ENCODE results near the gene CAVIN2.

Gene CAVIN2

DNA sequence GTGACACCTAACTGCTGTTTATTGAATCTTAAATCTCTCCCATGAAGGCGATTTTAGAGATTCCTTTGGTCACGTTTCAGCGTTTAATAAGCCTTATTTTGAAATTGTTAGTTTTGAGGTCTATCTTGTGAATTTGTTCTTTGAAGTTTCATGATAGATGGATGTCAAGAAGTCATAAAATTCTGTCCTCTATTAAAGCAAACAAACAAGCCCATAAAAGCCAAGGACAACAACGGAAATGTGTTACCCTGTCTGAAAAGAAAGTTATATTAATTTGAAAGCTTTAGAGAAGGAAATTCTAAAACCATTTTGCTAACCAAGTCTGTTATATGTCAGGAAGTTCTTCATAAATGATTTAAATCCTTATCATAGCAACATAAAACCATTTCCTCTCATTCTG is 7.0 kb upstream of the CAVIN2 start:
- DNase-seq (ENCODE audit: low read depth): no peak

DNA sequence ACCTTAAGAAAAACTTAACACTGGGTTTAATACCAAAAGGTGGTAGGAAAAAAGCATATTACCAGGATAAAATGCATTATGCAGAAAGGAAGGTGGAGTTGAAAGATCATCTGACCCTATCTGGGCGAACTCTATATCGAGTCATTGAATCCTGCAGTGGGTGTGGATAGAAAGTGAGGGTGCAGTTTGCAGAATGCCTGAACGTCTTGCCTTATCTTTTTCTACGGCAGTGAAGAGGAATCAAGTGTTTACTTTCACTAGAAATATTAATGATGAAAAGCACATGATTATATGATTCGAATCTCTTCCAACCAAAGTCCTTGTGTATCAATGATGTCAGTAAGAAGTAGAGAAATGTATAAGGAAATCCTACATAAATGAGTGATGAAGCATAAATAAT is 4.3 kb upstream of the CAVIN2 start:
- no peak overlapping the region for H3K4me3 ChIP-seq (ENCODE audit: control insufficient read depth, low read depth, low read length)
- TF ChIP-seq, protein P1, sequence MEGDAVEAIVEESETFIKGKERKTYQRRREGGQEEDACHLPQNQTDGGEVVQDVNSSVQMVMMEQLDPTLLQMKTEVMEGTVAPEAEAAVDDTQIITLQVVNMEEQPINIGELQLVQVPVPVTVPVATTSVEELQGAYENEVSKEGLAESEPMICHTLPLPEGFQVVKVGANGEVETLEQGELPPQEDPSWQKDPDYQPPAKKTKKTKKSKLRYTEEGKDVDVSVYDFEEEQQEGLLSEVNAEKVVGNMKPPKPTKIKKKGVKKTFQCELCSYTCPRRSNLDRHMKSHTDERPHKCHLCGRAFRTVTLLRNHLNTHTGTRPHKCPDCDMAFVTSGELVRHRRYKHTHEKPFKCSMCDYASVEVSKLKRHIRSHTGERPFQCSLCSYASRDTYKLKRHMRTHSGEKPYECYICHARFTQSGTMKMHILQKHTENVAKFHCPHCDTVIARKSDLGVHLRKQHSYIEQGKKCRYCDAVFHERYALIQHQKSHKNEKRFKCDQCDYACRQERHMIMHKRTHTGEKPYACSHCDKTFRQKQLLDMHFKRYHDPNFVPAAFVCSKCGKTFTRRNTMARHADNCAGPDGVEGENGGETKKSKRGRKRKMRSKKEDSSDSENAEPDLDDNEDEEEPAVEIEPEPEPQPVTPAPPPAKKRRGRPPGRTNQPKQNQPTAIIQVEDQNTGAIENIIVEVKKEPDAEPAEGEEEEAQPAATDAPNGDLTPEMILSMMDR (IDR thresholded peaks at IDR 0.05; ENCODE audit: control insufficient read depth, insufficient read depth, low read depth, low read length, missing control alignments): no peak
- no peak for DNase-seq (ENCODE audit: low read depth)

More for the DNA sequence above, 7.0 kb upstream of the CAVIN2 start:
- TF ChIP-seq, protein P1 (IDR thresholded peaks at IDR 0.05; ENCODE audit: control insufficient read depth, insufficient read depth, low read depth, low read length, missing control alignments): no peak
- H3K4me3 ChIP-seq (ENCODE audit: control insufficient read depth, low read depth, low read length): no peak overlapping the region

DNA sequence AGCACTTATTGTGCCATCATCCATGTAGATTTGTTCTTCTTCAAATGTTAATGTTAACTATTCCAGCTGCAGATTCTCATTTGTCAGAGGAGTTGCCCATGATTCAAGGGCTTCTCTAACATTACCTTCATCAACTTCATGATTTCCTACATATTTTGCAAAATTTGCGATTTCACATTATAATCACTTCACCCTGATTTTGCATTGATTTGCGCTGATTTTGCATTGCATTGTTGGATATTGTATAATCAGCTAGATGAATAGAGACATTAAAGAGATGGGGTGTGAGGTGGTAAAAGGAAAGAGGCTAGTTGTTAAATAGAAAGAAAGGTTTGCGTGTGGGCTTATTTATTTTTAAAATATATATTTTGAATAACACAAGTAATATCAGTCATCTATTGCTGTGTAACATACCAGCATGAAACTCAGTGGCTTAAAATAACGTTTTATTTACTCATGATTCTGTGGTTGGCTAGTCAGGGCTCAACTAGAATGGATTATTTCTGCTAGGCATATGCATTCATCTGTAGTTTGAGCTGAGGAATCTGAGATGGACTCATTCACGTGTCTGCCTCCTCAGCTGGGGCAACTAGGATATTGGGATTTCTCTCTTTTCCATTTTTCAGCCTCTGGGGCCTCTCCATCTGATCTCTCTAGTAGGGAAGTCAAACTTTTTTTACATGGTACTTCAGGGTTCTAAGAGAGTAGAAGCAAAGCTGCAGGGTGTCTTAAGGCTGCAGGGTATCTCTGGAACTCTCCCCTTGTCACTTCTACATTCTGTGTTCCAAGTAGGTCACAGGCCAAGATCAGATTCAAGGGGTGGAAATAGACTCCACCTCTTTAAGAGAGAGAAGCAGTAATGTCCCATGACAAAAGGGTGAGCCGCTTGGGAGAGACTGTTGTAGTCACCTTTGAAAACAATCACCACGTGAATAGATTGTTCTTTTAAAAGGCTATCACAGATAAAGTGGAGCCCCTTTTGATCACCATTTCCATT is 2.2 kb upstream of the CAVIN2 start:
- TF ChIP-seq, protein P1 (IDR thresholded peaks at IDR 0.05; ENCODE audit: control insufficient read depth, insufficient read depth, low read depth, low read length, missing control alignments): no peak
- DNase-seq (ENCODE audit: low read depth): no peak
- no peak overlapping the region for H3K4me3 ChIP-seq (ENCODE audit: control insufficient read depth, low read depth, low read length)

DNA sequence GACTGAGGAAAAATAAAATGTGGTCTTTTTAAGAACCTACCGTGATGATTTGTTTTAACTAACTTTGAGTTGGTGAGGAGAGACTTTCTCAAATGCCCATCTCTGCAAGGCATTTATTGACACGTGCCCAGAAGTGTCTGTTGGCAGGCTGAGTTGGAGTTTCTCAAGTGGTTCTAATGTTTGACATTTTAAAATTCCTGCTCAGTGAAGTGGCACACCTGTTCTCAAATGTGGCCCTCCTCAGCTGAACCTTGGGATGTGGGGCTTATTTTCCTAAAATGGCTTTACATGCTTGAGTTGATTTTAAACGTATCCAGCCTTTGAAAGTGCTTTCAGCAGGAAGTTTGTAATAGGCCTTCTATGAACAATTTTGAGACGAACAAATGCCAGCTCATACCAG is 876 bp upstream of the CAVIN2 start:
- no peak for DNase-seq (ENCODE audit: low read depth)
- TF ChIP-seq, protein P1 (IDR thresholded peaks at IDR 0.05; ENCODE audit: control insufficient read depth, insufficient read depth, low read depth, low read length, missing control alignments): no peak
- H3K4me3 ChIP-seq (ENCODE audit: control insufficient read depth, low read depth, low read length): no peak overlapping the region

DNA sequence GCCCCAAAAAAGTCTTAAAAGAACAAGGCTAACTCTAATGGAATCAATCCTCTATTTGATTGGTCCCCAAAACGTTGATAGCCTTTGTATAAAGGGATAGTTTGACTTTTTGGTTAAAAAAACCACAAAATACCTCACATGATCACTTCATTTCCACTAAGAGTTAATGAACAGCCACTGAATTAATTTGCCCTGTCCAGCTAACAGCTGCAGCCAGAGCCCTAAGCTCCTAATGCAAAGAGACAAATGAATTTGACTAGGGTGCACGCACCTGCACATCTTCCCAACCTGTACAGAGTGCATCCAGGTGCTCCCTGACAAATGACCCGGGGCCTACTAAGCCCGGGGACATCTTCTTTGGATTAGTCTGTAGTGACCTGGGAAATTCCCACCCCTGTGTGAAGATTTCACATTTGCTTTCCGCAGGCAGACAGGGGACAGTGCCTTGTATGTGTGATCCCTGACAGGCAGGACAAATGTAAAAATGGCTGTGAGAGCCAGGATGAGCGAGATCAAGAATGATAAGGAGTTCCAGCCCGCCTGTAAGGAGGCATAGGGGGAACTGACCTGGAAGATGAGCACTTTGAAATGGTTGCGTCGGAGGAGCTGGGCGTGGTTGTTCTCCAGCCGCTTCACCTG is 893 bp downstream of the CAVIN2 start:
- no peak overlapping the region; the same call in 1 of the 2 replicates for H3K4me3 ChIP-seq (ENCODE audit: control insufficient read depth, low read depth, low read length)

DNA sequence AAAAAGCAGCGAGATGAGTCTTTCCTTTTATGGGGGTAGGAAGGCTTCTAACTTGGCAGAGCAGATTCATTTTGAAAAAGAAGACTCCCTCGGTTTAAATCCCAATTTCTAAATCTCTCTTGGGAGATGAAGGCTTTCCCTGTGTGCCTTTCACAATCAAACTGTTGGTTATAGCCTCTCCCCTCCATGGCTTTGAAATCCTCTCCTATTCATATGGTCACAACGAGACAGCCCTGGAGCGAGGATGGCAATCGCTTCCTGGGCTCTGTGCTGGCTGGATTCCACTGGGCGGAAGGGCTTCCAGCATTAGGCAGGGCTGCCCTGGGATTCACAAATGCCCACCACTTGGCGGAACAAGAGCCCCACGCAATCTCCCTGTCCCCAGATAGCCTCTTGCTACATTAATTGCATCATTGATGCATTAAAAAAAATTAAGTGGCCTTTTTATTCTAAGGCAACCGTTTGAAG is 1.6 kb downstream of the CAVIN2 start:
- DNase-seq (ENCODE audit: low read depth): no peak
- TF ChIP-seq, protein P1 (IDR thresholded peaks at IDR 0.05; ENCODE audit: control insufficient read depth, insufficient read depth, low read depth, low read length, missing control alignments): no peak
- H3K4me3 ChIP-seq (ENCODE audit: control insufficient read depth, low read depth, low read length): peak overlapping the region; percentile 1

More for the DNA sequence above, 893 bp downstream of the CAVIN2 start:
- TF ChIP-seq, protein P1 (IDR thresholded peaks at IDR 0.05; ENCODE audit: control insufficient read depth, insufficient read depth, low read depth, low read length, missing control alignments): no peak
- DNase-seq (ENCODE audit: low read depth): no peak
